Measurements from ENCODE around the gene SYT6.

DNA sequence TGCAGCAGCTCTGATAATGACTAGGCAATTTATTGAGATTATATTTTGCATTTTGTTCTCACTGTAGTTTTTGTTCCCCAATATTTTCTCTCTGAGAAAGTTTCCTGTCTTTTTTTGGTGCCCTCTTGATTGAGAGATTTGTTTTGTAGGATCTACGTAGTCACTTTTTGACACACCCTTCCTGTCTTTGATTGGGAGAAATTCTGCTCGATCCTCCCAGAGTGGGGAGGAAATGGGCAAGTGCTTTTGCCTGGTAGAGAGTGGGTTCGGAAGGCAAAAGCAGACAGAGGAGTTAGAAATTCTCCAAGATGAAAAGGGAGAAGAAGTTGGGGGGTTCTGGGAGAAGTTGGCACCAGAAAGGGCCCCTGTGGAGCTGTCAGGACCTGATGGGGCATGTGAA, 42.1 kb upstream of the SYT6 start:
- TF ChIP-seq EP300 (IDR thresholded peaks at IDR 0.05) (no peak), POLR2AphosphoS5 (IDR thresholded peaks at IDR 0.05) (no peak)

Measured in gastroesophageal sphincter (tissue), 2 donors.